Measurements from ENCODE around the gene TIMM44.
"Not testable (repeated sequence)": the region's sequence is repeated elsewhere in the genome, so short reads cannot be mapped to it uniquely, and the experiment has no call there.

TIMM44 gene

GRCh38 chr19:7899751-7900378 is 43.6 kb downstream of the TIMM44 start:
- no CpG with 5 or more reads among the region's 34 CpGs for WGBS (ENCODE audit: insufficient coverage, insufficient read length)
- H3K9me3 ChIP-seq (ENCODE audit: control insufficient read depth, insufficient read depth, low read length), result no peaks in the 10 kb centered on the region
- no peaks in the 10 kb centered on the region for H3K27me3 ChIP-seq (ENCODE audit: control insufficient read depth, insufficient read depth, low read length)
- H3K27ac ChIP-seq (ENCODE audit: low read length), result no peak overlapping the region
- no peak overlapping the region for H3K4me3 ChIP-seq (ENCODE audit: low read length)
- DNase-seq (ENCODE audit: low read depth, low spot score), result no peak
- H3K36me3 ChIP-seq (ENCODE audit: control insufficient read depth, insufficient read depth, low read length), result no peaks in the 10 kb centered on the region
- H3K4me1 ChIP-seq (ENCODE audit: control insufficient read depth, insufficient read depth, low read length), result no peaks in the 10 kb centered on the region

GRCh38 chr19:7898967-7899366 is 44.5 kb downstream of the TIMM44 start:
- Histone ChIP-seq H3K27ac (ENCODE audit: low read length) (no peak overlapping the region), H3K9me3 (ENCODE audit: control insufficient read depth, insufficient read depth, low read length) (no peaks in the 10 kb centered on the region), H3K4me3 (ENCODE audit: low read length) (no peak overlapping the region), H3K36me3 (ENCODE audit: control insufficient read depth, insufficient read depth, low read length) (no peaks in the 10 kb centered on the region), H3K27me3 (ENCODE audit: control insufficient read depth, insufficient read depth, low read length) (no peaks in the 10 kb centered on the region), H3K4me1 (ENCODE audit: control insufficient read depth, insufficient read depth, low read length) (no peaks in the 10 kb centered on the region)
- DNase-seq (ENCODE audit: low read depth, low spot score), result no peak
- WGBS (ENCODE audit: insufficient coverage, insufficient read length), result no CpG with 5 or more reads among the region's 16 CpGs

DNA sequence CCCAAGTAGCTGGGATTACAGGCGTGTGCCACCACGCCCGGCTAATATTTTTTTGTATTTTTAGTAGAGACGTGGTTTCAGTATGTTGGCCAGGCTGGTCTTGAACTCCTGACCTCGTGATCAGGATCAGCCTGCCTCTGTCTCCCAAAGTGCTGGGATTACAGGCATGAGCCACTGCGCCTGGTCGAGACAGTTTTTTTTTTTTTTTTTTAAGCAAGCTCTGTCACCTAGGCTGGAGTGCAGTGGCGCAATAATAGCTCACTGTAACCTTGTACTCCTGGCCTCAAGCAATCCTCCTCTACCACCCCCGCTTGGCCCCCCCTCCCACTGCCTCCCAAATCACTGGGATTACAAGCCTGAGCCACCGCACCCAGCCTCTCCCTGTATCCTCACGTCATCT is 46.2 kb downstream of the TIMM44 start:
- no peak overlapping the region for H3K27ac ChIP-seq (ENCODE audit: low read length)
- DNase-seq (ENCODE audit: low read depth, low spot score), result no peak
- H3K36me3 ChIP-seq (ENCODE audit: control insufficient read depth, insufficient read depth, low read length), result no peaks in the 10 kb centered on the region
- no peak overlapping the region for H3K4me3 ChIP-seq (ENCODE audit: low read length)
- H3K4me1 ChIP-seq (ENCODE audit: control insufficient read depth, insufficient read depth, low read length), result no peaks in the 10 kb centered on the region
- H3K27me3 ChIP-seq (ENCODE audit: control insufficient read depth, insufficient read depth, low read length), result no peaks in the 10 kb centered on the region
- H3K9me3 ChIP-seq (ENCODE audit: control insufficient read depth, insufficient read depth, low read length), result no peaks in the 10 kb centered on the region
- no CpG with 5 or more reads among the region's 11 CpGs for WGBS (ENCODE audit: insufficient coverage, insufficient read length)

- Histone ChIP-seq H3K9me3 (ENCODE audit: control insufficient read depth, insufficient read depth, low read length) (no peaks in the 10 kb centered on the region), H3K4me3 (ENCODE audit: low read length) (no peak overlapping the region), H3K4me1 (ENCODE audit: control insufficient read depth, insufficient read depth, low read length) (no peaks in the 10 kb centered on the region), H3K36me3 (ENCODE audit: control insufficient read depth, insufficient read depth, low read length) (no peaks in the 10 kb centered on the region), H3K27me3 (ENCODE audit: control insufficient read depth, insufficient read depth, low read length) (no peaks in the 10 kb centered on the region), H3K27ac (ENCODE audit: low read length) (no peak overlapping the region)
- no CpG with 5 or more reads among the region's 13 CpGs for WGBS (ENCODE audit: insufficient coverage, insufficient read length)
- DNase-seq (ENCODE audit: low read depth, low spot score), result no peak
These were observed 47.9 kb downstream of the TIMM44 start for GRCh38 chr19:7895565-7895964.

DNA sequence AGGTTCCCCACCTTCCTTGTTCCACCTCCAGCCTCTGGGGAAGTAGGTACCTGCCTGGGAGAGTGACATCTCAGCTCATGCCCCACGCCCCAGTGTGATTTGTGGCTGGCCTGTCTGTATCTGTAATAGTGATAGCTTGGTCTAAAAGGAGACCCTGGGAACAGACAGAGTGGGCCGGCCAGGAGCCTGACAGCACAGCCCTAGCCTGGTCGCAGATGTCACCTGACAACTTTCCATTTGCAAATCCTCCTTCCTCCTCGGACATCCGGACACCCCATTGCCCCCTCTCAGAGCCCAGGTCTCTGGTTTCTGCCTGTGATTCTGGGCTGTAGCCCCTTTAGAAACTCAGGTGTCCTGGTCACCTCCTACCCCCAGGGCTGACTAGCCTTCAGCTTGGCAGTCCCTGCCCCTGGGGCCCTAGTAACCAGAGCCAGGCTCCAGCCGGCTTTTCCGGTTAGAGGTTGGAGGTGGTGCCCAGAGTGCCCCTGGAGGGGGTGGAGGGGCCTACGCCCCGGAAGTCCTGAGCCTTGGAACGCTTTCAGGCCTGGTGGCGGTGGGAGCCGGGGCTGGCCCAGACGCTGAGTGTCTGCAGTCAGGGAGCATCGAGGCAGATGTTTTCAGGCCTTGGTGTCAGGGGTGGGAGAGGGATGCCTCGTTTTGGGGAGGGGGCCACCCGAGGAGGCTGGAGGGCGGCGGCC is 48.7 kb downstream of the TIMM44 start:
- Histone ChIP-seq H3K36me3 (ENCODE audit: control insufficient read depth, insufficient read depth, low read length) (no peaks in the 10 kb centered on the region), H3K4me1 (ENCODE audit: control insufficient read depth, insufficient read depth, low read length) (no peaks in the 10 kb centered on the region), H3K9me3 (ENCODE audit: control insufficient read depth, insufficient read depth, low read length) (no peaks in the 10 kb centered on the region), H3K4me3 (ENCODE audit: low read length) (no peak overlapping the region), H3K27me3 (ENCODE audit: control insufficient read depth, insufficient read depth, low read length) (no peaks in the 10 kb centered on the region), H3K27ac (ENCODE audit: low read length) (no peak overlapping the region)
- no CpG with 5 or more reads among the region's 18 CpGs for WGBS (ENCODE audit: insufficient coverage, insufficient read length)
- DNase-seq (ENCODE audit: low read depth, low spot score), result no peak

- H3K9me3 ChIP-seq (ENCODE audit: control insufficient read depth, insufficient read depth, low read length); H3K4me1 ChIP-seq (ENCODE audit: control insufficient read depth, insufficient read depth, low read length); H3K27me3 ChIP-seq (ENCODE audit: control insufficient read depth, insufficient read depth, low read length); H3K4me3 ChIP-seq (ENCODE audit: low read length); H3K27ac ChIP-seq (ENCODE audit: low read length); H3K36me3 ChIP-seq (ENCODE audit: control insufficient read depth, insufficient read depth, low read length); DNase-seq (ENCODE audit: low read depth, low spot score): not testable (repeated sequence)
- no CpG with 5 or more reads among the region's 18 CpGs for WGBS (ENCODE audit: insufficient coverage, insufficient read length)
These were observed 49.9 kb downstream of the TIMM44 start for GRCh38 chr19:7893362-7894101.

DNA sequence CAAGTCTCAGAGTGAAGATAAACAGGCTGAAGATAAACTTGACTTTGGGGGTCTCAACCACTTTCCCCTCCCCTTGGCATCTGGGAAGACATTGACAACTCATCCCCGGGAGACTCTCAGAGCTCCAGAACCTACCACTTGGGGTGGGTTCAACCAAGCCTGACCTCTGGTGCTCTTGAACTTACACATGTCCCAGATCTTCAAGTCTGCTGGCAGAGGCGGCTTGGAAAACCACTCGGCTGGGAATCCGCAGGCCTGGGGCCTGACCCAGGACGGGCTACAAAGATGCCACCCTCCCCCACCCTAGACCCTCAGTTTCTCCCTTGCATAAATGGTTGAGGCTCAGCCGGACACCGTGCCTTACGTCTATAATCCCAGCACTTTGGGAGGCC is 54.6 kb downstream of the TIMM44 start:
- no peak overlapping the region for H3K27ac ChIP-seq (ENCODE audit: low read length)
- H3K4me3 ChIP-seq (ENCODE audit: low read length), result peak overlapping the region; percentile 74; the same call in 1 of the 2 replicates
- no CpG with 5 or more reads among the region's 8 CpGs for WGBS (ENCODE audit: insufficient coverage, insufficient read length)
- no peaks in the 10 kb centered on the region for H3K9me3 ChIP-seq (ENCODE audit: control insufficient read depth, insufficient read depth, low read length)
- no peaks in the 10 kb centered on the region for H3K36me3 ChIP-seq (ENCODE audit: control insufficient read depth, insufficient read depth, low read length)
- no peak for DNase-seq (ENCODE audit: low read depth, low spot score)
- H3K4me1 ChIP-seq (ENCODE audit: control insufficient read depth, insufficient read depth, low read length), result no peaks in the 10 kb centered on the region
- no peaks in the 10 kb centered on the region for H3K27me3 ChIP-seq (ENCODE audit: control insufficient read depth, insufficient read depth, low read length)

DNA sequence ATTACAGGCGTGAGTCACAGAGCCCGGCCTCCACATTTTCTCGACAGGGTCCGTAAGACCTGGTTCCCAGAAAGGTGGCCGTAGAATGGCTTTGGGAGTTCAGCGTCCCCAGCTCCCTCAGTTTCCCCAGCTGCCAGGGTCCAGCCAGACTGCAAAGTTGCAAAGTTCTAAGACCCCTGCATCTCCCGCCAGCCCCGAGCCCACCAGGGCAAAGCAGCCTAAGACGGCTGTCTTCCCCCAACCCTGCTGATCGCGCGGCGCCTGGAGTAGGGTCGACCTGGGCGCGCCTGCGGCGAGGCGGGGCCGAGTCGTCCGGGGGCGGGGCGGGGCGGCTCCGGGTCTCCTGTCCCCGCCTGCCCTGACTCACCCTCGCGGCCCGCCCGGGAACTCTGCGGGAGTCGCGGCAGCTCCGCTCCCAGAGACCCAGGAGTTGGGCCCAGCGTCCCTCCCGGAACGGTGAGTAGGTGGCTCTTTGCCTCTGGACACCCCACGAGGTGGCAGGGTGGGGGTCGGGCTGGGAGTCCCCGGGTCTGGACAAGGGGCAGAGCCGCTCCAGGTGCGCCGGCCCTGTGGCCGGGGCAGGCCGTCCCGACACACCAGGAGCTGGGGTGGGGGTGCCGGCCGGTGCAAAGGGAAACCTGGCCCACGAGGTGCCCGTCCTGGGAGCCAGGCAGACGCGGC is 55.2 kb downstream of the TIMM44 start, which contains the start of gene LRRC8E:
LRRC8E (plus strand) TSS at position 366 of the 681 bp plus-strand sequence. CDS start 7,094 bp downstream, outside the sequence.
- Histone ChIP-seq H3K27me3 (ENCODE audit: control insufficient read depth, insufficient read depth, low read length) (no peaks in the 10 kb centered on the region), H3K4me1 (ENCODE audit: control insufficient read depth, insufficient read depth, low read length) (no peaks in the 10 kb centered on the region), H3K9me3 (ENCODE audit: control insufficient read depth, insufficient read depth, low read length) (no peaks in the 10 kb centered on the region), H3K4me3 (ENCODE audit: low read length) (peak within 1 kb of the TSS; percentile 74), H3K36me3 (ENCODE audit: control insufficient read depth, insufficient read depth, low read length) (no peaks in the 10 kb centered on the region), H3K27ac (ENCODE audit: low read length) (no peak within 1 kb of the TSS)
- DNase-seq (ENCODE audit: low read depth, low spot score), result no peak
- no CpG with 5 or more reads among the region's 53 CpGs for WGBS (ENCODE audit: insufficient coverage, insufficient read length)

DNA sequence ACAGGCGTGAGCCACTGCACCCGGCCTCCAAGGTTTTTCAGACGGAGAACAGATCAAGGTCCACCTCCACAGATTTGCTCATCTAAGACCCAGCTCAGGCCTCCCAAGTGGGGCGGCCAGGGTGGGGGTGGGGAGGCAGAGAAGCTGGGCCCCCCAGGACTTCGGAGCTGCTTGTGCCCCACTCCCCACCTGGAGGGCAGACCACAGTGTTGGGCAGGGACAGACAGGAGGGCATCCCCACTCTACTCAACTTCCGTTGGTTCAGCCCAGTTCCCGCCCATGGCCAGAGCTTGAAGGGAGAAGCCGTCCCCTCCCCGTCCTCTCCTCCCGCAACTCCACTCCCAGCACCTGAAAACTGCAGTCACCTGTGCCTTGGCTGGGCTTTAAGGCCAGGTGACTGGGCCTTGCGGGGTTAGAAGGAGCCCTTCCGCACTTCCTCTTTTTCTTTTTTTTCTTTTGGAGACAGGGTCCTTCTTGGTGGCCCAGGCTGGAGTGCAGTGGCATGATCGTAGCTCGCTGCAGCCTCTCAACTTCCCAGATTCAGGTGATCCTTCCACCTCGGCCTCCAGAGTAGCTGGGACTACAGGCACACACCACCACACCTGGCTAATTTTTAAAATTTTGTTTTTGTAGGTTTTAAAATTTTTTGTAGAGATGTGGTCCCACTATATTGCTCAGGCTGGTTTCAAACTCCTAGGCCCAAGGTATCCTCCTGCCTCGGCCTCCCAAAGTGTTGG is 55.9 kb downstream of the TIMM44 start:
- DNase-seq (ENCODE audit: low read depth, low spot score), result no peak
- Histone ChIP-seq H3K4me3 (ENCODE audit: low read length) (no peak overlapping the region), H3K4me1 (ENCODE audit: control insufficient read depth, insufficient read depth, low read length) (no peaks in the 10 kb centered on the region), H3K9me3 (ENCODE audit: control insufficient read depth, insufficient read depth, low read length) (no peaks in the 10 kb centered on the region), H3K27ac (ENCODE audit: low read length) (no peak overlapping the region), H3K36me3 (ENCODE audit: control insufficient read depth, insufficient read depth, low read length) (no peaks in the 10 kb centered on the region), H3K27me3 (ENCODE audit: control insufficient read depth, insufficient read depth, low read length) (no peaks in the 10 kb centered on the region)
- no CpG with 5 or more reads among the region's 16 CpGs for WGBS (ENCODE audit: insufficient coverage, insufficient read length)

DNA sequence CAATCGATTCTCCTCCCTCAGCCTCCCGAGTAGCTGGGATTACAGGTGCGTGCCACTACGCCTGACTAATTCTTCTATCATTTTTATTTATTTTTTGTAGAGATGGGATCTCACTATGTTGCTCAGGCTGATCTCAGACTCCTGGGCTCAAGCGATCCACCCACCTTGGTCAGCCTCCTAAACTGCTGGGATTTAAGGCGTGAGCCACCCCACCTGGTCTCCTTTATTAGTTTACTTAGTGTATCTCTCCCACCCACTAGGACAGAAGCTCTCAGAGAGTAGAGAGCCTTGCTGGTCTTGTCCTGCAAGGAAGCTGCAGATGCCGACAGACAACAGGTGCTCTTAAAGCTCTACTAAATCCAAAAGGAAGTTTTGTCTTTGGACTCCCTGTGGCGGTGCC is 57.6 kb downstream of the TIMM44 start:
- no peaks in the 10 kb centered on the region for H3K36me3 ChIP-seq (ENCODE audit: control insufficient read depth, insufficient read depth, low read length)
- no peaks in the 10 kb centered on the region for H3K9me3 ChIP-seq (ENCODE audit: control insufficient read depth, insufficient read depth, low read length)
- H3K4me3 ChIP-seq (ENCODE audit: low read length), result no peak overlapping the region
- no peak overlapping the region for H3K27ac ChIP-seq (ENCODE audit: low read length)
- H3K27me3 ChIP-seq (ENCODE audit: control insufficient read depth, insufficient read depth, low read length), result no peaks in the 10 kb centered on the region
- no peak for DNase-seq (ENCODE audit: low read depth, low spot score)
- H3K4me1 ChIP-seq (ENCODE audit: control insufficient read depth, insufficient read depth, low read length), result no peaks in the 10 kb centered on the region
- WGBS (ENCODE audit: insufficient coverage, insufficient read length), result no CpG with 5 or more reads among the region's 8 CpGs

Data from iPS DF 6.9 (cell line).